Mammary epithelial cell (primary cell): ENCODE results near the gene PDGFC.

Experiments
- CTCF ChIP-seq, 2 donors: IDR thresholded peaks in 1 of 2; conservative IDR thresholded peaks in 1 of 2; 2 replicates each; pipeline ENCODE4 v1.5.1; 2011 to 2012; ENCODE audit warnings: inconsistent platforms in 2 of 2, low read length in 2 of 2, mild to moderate bottlenecking in 2 of 2, control low read depth in 1 of 2, low read depth in 1 of 2; ENCODE audit not compliant: insufficient read depth in 1 of 2; ENCODE audit errors: extremely low read depth in 1 of 2
- EZH2 ChIP-seq: IDR thresholded peaks from 2 replicates; pipeline ENCODE4 v1.6.1; 2012; ENCODE audit warnings: low read length, inconsistent platforms, borderline replicate concordance

- TF ChIP-seq CTCF (conservative IDR thresholded peaks at IDR 0.05 in 1 of 2, IDR thresholded peaks at IDR 0.05 in 1 of 2; ENCODE audit: extremely low read depth in 1 of 2, insufficient read depth in 1 of 2, low read depth in 1 of 2, low read length in 2 of 2) (no peak), EZH2 (no peak)
Observed at GRCh38 chr4:156771171-156771837, 200.3 kb downstream of the PDGFC start.
